Measurements from ENCODE around the gene PHLPP1.

- TF ChIP-seq CTCF (conservative IDR thresholded peaks at IDR 0.05; ENCODE audit: low read depth in 2 of 2) = no peak
- no peak for TF ChIP-seq POLR2AphosphoS5 (IDR thresholded peaks at IDR 0.05; ENCODE audit: low read depth)
- TF ChIP-seq CREB1 (CRISPR knock-in tag; IDR thresholded peaks at IDR 0.05; ENCODE audit: low read depth) = no peak
- no peak for TF ChIP-seq JUNB (IDR thresholded peaks at IDR 0.05; ENCODE audit: unreplicated experiment)
- TF ChIP-seq EZH2phosphoT487 (IDR thresholded peaks at IDR 0.05; ENCODE audit: unreplicated experiment) = no peak
- no peak for TF ChIP-seq EZH2 (IDR thresholded peaks at IDR 0.05; ENCODE audit: low read depth, unreplicated experiment)
- no peak for TF ChIP-seq ETS1 (IDR thresholded peaks at IDR 0.05)
Observed at GRCh38 chr18:63002305-63002704, 287.0 kb downstream of the PHLPP1 start.
